ENCODE data around the gene SEC22A.

Gene SEC22A

GRCh38 chr3:123311201-123311600 is 109.5 kb downstream of the SEC22A start:
- no peak for FAIRE-seq

GRCh38 chr3:123312331-123313265 is 110.9 kb downstream of the SEC22A start:
- no peak for FAIRE-seq

- no peak for FAIRE-seq
Observed at GRCh38 chr3:123313889-123314288, 112.1 kb downstream of the SEC22A start.

DNA sequence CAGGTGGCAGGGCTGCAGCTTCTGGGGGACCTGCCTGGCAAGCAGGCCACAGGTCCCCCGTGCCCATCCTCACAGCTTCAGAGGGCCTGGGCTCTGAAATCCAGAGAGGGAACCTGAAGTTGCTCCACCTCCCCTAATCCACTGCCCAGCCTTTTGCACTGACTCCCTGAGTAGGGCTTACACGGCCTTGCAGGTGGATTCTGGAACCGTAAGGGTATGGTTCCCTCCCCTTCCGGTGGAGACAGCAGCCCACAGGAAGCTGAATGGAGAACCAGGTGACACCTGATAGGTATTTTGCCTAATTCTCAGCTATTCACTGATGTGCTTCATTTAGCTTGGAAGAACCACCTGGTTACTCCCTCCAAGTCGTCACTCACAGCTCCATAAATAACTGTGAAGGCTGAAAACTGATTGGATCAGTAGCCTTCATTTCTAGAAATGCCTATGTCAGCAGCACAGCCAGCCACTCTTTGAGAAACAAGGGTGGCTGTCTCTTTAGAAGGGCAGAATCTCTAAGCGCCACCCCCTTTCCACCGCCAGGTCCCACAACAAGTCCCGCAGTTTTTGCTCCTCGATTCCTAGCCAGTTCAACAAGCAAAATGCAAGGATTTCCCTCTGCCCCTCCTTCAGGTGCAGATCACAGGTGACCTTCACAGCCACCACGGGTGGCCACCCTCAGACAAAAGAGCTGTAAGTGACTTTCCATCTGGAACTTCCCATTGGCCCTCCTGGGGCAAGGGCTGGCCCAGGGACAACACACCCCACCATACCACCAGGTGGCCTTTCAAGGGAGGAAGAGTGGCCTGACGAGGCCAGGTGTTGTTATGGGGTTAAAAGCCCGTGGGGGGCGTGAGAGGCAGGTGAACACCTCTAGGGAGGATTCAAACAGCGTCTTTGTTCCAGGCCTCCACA is 112.9 kb downstream of the SEC22A start:
- FAIRE-seq, result no peak

DNA sequence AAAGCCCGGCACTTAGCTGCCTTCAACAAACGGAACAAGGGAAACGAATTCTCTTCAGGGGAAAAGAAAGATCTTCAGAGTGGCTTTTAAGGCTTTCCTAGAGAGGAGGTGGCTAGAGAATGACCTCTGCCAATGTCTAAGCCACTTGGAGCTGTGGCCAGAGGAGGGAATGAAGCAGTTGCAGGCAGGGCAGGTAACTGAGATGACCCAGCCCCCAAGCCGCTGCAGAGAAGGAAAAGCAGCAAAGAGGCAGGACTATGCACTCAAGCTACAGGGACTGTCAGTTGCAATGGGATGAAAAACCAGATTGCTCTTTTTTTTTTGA is 113.5 kb downstream of the SEC22A start:
- FAIRE-seq, result no peak

DNA sequence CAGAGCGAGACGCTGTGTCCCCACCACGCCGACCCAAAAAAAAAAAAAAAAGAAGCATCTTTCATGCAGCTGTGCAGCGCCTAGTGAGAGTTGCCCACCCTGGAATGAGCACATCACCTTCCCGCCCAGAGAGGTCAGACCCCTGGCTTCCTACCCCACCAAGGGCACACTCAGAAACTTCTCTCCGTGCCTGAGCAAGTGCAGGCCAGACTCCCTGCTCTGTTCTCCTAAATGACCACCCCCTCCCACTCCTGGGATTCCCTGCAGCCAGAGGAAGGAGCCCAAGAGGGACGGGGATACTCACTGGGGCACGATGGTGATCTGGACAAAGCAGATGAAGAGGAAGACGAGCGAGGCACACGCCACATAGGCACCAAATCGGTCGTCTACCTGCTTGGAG is 116.0 kb downstream of the SEC22A start:
- no peak for FAIRE-seq

DNA sequence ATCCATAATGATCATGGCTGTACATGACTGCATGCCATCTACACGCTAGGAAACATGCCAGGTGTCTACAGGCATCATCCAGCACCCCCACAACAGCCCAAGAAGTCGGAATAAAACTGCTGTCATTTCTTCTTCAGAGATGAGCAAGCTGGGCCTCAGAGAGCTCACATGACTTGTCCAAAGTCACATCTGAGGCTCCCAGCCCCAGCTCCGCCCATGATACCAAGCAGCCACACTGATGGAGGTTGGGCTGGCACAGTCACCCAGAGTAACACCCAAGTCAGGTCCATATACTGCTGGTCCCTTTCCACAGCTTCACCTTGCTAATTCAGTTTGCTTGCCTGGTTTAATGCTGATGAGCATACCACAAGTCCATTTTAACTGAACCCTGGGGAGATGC is 116.6 kb downstream of the SEC22A start:
- FAIRE-seq, result no peak

DNA sequence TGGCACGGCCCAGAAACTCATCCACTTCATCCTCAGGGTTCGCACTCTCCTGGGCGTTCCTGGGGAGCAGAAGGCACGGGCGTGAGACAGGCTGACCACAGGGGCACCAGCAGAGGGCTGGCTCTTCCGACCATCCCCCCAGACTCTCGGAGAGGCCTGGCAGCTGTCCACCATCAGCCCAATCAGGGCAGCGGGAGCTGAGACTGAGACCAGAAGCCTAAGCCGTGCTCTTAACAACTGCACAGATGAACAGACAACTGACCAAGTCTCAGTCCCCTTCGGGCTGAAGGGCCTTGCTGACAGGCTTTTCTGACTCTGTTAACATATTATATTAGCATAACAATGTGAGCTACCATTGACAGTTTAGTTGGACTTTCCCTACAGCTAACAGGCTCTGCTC is 118.0 kb downstream of the SEC22A start:
- no peak for FAIRE-seq

DNA sequence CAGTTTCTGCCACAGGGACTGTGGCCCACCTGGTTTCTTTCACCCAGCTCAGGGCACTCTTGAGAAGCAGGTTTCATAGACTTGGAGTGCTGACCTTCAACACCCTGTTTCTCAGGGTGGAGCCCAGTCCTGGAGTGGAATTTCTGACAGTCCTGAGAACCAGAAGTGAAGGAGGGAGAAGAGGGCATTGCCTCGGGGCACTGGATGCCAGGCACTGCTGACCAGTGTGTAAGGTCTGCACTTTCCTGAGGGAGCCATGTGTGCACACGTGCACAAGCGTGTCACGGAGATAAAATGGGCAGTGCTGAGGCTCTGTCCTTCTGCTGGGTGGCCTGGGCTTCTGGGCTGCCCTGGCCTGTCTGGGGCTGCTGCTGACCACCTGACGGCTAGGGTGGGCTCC is 118.5 kb downstream of the SEC22A start:
- FAIRE-seq, result no peak

GRCh38 chr3:123321806-123322205 is 120.1 kb downstream of the SEC22A start:
- no peak for FAIRE-seq

DNA sequence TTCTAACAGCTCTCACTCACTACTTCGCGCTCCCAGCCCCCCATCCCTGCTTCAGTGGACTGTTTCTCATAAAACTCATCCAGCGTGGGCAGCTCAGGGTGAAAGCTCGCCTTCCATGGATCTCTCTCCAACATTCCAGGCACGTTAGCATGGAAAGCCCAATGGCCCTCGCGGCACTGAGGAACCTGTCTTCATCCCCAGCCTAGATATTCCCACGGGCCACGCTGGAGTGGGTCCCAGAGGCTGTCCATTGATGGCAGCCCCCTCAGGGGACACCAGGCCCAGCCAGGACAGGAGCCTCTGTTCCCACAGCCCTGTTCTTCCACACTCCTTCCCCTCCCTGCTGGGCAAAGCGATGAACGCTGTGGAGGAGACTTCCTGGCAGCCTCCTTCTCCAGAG is 121.1 kb downstream of the SEC22A start:
- no peak for FAIRE-seq

Data from TTC549 (cell line).